NCI-H510A treated with DMSO at 0.1 percent for 48 hours (cell line): ENCODE results near the gene PCCA.
"Not testable (repeated sequence)": the region's sequence is repeated elsewhere in the genome, so short reads cannot be mapped to it uniquely, and the experiment has no call there.

Source experiments
- DNase-seq: peaks from one replicate; lab custom pipeline; 2025; lab: John Stamatoyannopoulos, UW

Gene PCCA

DNA sequence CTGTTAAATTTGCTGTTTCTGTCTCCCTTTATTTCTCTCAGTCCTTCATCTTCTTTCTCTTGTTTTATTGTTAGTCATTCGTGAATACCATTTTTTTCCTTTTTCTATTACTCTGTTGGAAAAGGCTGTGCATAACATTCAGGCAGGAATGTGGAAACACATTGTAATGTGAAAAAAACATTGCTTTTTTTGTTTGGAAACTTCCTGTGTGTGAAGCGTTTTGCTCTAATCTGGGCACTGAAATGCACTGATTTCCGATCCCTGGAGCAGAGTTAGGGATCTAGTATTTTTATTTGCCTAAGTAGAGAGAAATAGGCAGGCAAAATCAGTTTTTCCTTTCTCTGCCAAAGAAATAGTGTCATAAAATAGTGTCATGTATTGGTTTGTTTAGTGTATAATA, 155.5 kb downstream of the PCCA start:
- no peak for DNase-seq

DNA sequence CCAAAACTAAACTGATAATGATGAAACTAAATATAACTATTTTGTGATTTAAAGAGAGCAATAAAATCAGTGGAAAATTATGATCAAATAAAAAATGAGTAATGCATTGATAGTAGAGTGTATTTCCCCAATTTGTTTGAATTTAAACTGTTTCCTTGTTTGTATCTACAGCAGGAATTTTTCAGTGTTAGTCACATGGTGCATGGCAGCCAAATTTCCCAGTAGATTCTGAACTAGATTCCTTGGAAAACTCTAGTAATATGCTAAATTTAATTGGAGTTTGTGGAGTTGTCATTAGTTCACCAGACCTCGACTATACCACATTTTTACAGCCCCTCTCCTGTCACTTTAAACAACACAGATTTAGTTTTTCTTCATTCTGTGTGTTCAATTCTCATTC, 156.2 kb downstream of the PCCA start:
- DNase-seq = no peak

DNA sequence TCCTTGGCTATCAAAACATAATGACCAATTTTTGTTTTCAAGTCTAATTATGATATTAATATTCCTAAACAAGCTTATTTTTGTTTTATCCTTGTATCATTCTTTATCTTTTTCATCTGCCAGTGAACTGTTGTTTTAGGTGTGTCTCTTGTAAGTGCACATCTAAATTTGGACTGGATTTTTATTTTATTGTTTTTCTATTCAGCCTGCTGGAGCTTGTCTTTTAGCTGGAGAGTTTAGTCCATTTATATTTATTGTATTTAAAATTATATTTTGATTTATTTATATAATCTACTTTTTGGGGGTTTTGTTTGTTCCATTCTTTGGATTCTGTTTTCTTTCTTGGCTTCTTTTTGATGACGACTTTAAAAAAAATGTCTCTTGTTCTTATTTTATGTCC, 159.0 kb downstream of the PCCA start:
- no peak for DNase-seq

DNA sequence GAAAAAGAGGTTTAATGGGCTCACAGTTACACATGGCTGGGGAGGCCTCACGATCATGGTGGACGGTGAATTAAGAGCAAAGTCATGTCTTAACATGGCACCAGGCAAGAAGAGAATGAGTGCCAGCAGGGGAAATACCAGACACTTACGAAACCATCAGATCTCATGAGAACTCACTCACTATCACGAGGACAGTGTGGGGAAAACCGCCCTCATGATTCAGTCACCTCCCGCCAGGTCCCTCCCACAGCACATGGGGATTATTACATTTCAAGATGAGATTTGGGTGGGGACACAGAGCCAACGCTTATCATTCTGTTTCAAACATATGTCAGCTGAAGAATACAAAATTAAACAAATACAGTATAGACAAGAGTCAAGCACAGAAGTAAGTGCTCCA, 165.1 kb downstream of the PCCA start:
- no peak for DNase-seq

DNA sequence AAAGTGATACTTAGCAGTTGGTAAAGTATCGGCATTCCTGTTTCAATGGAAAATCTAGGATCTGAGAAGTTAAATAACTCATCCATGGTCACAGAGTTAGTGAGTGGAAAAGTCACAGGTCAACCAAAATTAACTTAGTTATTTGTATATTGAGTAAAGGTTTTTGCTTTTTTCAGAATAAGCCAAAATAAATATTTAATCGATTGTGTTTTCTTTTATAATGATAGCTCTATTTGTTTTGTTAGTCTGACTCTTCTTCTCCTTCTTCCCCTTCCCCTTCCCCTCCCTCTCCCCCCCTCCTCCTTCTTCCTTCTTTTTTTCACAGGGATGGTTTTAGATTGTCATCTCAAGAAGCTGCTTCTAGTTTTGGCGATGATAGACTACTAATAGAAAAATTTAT, 173.5 kb downstream of the PCCA start:
- DNase-seq = no peak

DNA sequence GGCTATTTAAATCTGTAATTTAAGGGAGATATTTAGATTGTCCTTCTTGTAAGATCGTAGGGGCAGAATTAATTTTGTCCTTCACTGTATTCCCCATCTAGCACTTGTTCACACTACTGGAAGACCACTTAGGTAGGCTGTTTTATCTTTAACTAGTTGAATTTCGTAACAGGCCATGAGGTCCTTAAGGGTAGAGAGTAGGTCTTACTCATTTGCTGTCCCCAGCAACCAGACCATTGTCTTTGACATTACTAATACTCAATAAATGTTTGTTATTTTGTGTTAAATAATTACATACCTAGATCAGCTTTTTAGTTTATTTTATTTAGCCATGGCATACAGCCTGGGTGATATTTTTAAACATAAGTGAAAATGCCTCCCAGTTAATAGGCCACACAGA, 177.1 kb downstream of the PCCA start:
- DNase-seq = no peak

DNA sequence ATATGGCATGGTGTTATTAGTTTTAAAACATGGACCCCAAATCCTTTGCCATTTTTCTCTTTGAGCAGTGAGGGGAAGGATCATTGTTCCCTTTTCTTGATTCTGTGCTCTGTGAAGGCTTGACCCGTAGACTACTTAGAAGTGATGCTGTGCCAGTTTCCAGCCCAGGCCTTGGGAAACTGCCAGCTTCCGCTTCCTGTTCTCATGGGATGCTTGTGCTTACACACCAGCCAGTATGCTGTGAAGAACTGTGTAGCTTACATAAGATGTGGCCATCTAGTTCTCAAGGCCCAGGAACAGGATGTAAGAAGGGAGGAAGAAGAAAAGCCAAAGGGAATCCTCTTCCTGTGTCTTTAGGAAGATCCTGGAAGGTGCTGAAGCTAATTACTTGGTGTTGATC, 180.9 kb downstream of the PCCA start:
- no peak for DNase-seq

DNA sequence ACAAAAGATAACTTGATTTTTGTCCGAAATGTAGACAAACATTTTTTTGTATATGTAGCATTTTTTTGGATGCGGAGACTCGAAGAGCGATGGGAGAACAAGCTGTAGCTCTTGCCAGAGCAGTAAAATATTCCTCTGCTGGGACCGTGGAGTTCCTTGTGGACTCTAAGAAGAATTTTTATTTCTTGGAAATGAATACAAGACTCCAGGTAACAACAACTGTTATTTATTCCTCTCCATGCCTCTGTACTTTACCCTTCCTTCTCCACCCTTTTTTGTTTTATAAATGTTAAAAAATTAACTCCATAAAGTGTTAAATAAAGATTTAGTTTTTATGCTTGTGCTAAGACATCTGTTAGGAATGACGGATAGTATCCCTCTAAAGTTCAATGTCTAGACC, 184.2 kb downstream of the PCCA start:
- DNase-seq = no peak

DNA sequence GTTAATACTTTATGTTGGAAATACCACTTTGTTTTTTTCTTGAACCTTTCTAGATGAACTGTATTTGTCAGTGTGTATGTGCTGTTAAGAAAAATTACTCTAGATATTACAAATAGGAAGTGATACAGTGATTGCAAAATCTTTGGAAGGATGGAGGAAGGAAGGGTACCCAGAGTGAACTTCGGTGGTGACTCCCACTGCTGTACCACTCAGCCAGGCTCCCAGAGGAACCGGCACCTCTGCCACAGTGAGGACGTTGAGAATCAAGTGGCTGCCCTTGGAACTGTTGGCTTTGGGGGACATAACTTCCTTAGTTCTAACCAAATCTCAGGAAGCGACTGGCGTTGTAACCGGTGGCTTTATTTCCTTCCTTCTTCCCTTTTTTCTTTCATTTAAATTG, 184.7 kb downstream of the PCCA start:
- DNase-seq = no peak

DNA sequence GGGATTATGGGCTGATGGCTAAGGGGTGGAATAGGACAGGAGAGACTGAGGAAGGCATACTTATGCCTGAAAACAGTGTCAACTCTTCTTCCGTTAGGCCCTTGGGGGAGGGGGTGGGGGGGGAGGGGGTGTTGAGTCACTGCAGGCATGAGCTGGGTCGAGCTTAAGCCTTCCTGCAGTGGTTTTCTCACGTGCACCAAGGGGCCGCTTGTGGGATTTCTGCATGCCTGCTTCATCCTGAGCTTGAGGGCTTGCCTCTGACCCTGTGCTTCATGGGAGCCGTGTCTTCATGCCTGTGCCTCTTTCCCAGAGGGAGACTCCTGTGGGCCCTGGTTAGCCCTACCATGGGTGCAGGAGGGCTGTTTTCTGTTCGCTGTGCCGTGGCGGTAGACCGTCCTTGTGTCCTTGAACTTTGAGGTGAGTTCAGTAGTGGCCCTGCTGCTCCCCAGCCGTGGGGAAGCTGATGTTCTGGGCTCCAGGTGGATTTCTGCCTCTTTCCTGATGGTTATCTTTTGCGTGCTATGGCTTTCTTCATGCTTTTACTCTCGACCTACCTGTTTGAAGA, 186.1 kb downstream of the PCCA start:
- DNase-seq = no peak

DNA sequence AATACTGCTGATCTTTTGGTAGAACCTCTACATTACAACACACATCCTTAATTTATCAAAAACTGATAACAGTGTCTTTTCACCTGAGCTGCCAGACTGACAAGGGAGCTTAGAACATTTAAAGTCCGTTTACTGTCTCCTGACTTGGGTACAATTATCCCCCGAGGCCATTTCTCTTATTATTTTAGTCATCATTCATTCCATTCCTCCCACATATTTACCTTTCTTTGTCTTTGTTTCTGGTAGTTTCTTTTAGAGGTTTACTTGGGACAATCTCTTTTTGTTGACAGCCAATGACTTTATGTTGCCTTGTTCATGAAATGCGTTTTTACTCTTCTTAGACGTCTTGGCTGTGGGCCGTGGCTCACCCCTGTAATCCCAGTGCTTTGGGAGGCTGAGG, 186.9 kb downstream of the PCCA start:
- no peak for DNase-seq

DNA sequence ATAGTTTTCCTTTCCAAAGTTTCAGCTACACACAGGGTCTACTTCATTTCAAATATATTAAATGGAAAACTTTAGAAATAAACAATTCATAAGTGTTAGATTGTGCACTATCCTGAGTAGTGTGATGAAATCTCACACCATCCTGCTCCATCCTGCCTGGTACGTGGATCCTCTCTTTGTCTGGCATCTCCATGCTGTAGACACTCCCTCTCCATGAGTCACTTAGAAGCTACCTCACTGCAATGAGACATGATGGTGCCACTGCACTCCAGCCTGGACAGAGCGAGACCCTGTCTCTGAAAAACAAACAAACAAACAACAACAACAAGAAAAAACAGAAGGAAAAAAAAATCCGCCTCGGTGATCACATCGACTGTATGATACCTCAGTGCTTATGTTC, 191.8 kb downstream of the PCCA start:
- no peak for DNase-seq

DNA sequence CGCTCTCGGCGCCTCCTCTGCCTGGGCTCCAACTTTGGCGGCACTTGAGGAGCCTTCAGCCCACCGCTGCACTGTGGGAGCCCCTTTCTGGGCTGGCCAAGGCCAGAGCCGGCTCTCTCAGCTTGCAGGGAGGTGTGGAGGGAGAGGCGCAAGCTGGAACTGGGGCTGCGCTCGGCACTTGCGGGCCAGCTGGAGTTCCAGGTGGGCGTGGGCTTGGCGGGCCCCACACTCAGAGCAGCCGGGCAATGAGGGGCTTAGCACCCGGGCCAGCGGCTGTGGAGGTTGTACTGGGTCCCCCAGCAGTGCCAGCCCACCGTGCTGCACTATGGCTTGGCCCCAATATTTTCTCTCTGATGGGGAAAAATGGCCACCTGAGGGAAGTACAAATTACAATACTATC, 193.4 kb downstream of the PCCA start:
- DNase-seq = not testable (repeated sequence)

DNA sequence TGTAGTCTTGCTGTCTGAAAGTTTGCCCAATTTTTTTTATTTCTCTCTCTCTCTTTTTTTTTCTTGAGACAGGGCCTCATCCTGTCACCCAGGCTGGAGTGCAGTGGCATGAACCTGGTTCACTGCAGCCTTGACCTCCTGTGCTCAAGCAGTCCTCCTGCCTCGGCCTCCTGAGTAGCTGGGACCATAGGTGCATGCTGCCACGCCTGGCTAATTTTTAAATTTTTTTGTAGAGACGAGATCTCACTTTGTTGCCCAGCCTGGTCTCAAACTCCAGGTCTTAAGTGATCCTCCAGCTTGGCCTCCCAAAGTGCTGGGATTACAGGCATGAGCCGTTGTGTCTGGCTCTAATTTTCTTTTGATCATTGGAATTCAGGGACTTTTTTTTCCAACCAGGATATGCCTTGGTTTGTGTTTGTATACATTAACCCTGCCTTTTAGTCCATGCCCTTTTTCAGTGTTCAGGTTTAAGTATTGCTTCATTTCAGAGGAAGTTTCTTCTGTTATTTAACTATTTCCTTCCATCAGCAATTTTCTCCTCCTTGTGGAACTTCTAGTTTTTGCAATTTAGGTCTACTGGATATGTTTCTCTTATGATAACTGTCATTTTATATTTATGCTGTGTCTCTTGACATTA, 201.4 kb downstream of the PCCA start:
- no peak for DNase-seq

DNA sequence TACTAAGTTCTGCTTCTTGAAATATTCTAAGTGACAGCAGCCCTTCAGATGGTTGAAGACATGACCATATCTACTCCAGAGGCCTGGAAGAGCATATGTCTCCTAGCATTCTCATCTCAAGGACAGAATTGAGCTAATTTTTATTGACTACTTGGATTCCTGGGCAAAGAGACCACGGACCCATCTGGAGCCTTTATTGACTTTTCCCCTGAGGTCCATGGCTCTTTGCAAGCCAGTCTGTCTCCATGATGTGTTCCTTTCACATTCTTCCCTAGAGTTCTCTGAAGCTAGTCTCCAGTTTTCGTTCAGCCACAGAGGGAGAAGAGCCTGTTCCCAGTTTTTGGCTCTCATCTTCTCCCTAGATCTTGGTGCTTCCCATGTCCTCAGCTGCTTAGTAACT, 202.7 kb downstream of the PCCA start:
- no peak for DNase-seq

DNA sequence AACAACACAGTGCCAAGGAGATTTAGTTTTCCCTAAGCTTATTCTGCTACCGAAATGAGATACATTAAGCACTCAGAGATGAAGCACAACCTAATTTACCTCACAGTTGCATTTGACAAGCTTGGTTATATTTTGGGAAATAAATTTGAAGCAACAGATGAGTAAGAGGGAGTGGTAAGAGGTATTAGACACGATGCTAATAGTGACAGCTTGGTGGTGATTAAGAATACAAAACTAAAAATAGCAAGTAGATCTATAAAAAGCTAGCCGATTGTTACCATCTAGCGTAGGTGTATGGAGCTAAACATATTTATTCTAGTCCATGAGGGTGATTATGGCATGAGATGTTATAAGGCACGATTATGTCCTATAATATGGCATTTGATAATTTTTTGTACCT, 208.5 kb downstream of the PCCA start:
- no peak for DNase-seq

DNA sequence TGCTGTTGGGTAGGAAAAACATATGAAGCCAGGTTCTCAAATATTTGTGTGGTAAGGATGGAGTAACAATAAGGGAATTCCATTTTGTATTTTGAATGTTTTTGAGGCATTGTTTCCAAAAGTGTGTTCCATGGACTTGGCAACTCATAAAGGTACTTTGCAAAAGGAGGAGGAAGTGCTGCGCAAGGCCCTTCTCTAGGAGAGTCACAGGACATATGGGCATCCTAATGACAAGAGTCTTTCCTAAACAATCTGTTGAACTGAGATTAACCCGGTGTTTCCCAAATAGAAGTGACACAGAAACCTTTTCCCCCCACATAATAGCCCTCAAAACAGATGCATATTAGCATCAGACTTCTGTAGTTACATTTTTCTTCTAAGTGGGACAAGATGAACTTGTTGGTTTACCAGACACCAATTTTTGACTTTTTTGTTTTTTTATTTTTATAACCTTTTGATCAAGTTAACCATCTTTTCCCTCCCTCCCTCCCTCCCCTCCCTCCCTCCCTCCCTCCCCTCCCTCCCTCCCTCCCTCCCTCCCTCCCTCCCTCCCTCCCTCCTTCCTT, 209.3 kb downstream of the PCCA start:
- no peak for DNase-seq

DNA sequence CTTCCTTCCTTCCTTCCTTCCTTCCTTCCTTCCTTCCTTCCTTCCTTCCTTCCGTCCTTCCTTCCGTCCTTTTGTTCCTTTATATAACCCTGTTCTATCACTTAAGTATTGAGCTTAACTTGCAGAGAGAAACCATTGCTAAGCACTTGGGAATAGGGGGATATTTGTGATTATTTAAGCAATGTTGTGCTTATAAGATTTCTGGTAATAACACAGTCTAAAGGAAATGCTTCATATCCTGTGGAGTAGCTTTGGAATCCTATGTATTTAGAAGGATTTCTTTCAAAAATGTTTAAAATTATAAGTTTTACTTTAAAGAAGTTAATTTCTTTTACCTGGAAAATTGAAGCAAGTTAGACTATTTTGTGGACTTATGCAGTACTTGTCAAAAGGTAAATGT, 209.8 kb downstream of the PCCA start:
- DNase-seq = no peak

DNA sequence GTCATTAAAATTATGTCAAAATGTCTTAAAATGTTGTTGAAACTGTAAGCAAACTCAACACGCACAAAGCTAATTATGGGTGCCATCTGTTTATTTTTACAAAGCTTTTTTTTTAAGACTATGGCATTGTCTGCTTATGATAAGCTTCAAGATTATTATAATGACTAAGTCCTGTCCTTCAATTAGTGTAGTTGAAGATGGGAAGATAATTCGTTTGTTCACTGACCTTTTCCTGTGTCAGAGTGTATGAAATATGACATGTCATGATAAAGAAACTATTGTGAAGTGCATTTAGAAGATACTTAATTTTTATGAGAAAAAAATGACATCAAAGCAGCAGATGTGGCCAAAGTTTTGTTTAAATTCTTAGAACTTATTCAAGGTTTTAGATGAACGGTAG, 211.3 kb downstream of the PCCA start:
- no peak for DNase-seq

DNA sequence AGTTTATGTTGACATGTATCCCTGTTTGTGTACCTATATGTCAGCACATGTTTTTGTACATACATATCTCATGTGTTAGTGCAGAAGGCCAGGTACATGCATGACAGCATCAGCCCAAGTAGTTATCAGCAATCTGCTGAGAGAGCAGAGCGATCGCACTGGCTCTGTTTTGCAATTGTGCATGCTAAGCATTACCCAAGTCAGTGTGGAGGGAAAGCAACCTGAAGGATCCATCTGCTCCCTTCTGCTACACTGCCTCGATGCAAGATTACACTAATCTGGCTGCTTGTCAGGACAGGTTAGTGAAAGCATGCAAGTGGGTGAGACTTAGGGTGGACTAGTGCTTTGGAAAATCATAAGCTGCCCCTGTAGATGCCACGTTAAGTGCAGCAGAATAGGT, 211.8 kb downstream of the PCCA start:
- no peak for DNase-seq

DNA sequence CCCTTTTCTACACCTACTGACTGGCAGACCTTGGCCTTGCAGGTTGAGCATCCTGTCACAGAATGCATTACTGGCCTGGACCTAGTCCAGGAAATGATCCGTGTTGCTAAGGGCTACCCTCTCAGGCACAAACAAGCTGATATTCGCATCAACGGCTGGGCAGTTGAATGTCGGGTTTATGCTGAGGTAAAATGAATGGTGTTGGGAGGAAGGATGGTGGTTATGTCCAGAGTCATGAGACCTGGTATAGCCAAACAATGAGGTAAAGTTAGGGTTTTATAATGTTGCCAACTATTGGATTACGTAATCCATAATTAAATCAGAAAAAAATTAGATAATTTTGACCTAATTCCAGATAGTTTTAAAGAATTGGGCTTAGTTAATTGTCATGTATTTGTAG, 212.5 kb downstream of the PCCA start:
- DNase-seq = no peak

DNA sequence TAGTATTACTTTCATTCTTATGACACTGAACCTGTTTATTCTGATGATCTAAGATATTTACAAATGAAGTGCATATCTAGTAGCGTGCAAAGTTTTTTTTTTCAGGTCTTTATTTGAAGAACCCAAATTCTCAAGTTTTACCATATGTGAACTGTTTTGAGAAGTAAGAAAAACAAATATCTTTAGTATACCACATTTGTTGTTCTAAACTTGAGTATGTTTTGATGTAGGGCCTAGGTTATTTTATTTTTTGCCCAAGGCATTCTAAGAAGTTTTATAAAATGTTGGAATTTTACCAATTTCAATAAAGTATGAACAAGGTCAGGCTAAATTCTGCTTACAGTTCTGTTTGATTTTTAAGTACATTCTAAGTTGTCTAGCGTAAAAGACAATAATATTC, 213.5 kb downstream of the PCCA start:
- no peak for DNase-seq

DNA sequence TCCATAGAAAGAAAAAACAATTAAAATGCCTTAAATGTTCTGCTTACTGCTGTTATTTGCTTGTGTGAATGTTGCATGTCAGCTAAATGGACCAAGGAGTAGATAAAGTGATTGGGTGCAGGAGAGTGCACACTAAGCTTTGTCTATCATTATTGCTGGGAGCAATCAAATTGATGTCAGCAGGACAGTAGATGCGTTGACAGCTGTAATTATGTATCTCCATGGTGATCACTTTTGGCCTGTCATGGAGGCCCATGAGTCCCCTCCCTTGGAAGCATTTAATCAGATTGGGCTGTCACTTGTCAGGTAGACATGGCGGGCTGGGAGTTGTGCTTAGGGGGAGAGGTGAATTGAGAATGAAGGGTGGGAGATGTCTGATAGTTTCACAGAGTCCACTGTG, 215.3 kb downstream of the PCCA start:
- no peak for DNase-seq

DNA sequence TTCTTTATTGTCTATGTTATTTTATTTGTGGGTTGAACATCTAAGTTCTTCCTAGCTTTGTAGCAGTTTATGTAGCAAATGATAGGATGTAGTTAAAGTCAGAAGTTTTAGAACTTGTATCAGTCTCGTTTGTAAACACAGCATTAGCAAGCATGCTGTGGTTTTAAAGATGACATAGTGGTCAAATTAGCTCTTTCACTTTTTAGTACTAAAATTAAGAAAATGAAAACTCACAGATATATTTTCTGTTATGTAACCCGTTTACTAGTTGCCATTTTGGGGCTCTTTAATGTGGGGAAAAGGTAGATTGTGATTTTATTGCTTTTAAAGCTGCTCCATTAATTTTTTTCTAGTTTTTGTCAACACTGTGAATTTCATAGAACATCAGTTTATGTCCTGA, 216.5 kb downstream of the PCCA start:
- DNase-seq = no peak
